IPS-15b (cell line): ENCODE results near the gene DUSP16.

Experiments used
- H3K27me3 ChIP-seq: one replicate; pipeline ENCODE4 v1.6.1; 2013; ENCODE audit warnings: low read length; ENCODE audit not compliant: control insufficient read depth, insufficient read depth
- H3K36me3 ChIP-seq: one replicate; pipeline ENCODE4 v1.6.1; 2013; ENCODE audit warnings: low read length; ENCODE audit not compliant: control insufficient read depth, insufficient read depth
- H3K4me1 ChIP-seq: one replicate; pipeline ENCODE4 v1.6.1; 2013; ENCODE audit warnings: mild to moderate bottlenecking, low read length; ENCODE audit not compliant: control insufficient read depth, insufficient read depth
- H3K4me3 ChIP-seq: one replicate; pipeline ENCODE4 v1.5.1; 2013; ENCODE audit warnings: low read depth, low read length
- H3K9ac ChIP-seq: one replicate; pipeline ENCODE4 v1.6.1; 2013; ENCODE audit warnings: low read depth, mild to moderate bottlenecking, low read length
- H3K9me3 ChIP-seq: one replicate; pipeline ENCODE4 v1.6.1; 2013; ENCODE audit warnings: mild to moderate bottlenecking, low read length; ENCODE audit not compliant: control insufficient read depth, insufficient read depth

DUSP16 gene

DNA sequence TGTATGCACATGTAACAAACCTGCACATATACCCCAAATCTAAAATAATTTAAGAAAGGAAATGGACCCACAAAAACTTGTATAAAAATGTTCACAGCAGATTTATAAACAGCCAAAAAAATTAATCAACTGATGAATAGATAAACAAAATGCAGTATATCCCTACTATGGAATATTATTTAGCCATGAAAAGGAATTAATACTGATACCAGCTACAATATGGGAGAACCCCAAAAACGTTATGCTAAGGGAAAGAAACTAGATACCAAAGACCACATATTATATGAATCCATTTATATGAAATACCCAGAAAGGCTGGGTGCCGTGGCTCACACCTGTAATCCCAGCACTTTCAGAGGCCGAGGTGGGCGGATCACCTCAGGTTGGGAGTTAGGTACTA lies 20.9 kb downstream of the DUSP16 start:
- Histone ChIP-seq H3K9ac (no peak overlapping the region), H3K4me3 (no peak overlapping the region), H3K36me3 (peaks cover 2% of the 10 kb centered on the region), H3K27me3 (no peaks in the 10 kb centered on the region), H3K9me3 (no peaks in the 10 kb centered on the region), H3K4me1 (peaks cover 7% of the 10 kb centered on the region)

DNA sequence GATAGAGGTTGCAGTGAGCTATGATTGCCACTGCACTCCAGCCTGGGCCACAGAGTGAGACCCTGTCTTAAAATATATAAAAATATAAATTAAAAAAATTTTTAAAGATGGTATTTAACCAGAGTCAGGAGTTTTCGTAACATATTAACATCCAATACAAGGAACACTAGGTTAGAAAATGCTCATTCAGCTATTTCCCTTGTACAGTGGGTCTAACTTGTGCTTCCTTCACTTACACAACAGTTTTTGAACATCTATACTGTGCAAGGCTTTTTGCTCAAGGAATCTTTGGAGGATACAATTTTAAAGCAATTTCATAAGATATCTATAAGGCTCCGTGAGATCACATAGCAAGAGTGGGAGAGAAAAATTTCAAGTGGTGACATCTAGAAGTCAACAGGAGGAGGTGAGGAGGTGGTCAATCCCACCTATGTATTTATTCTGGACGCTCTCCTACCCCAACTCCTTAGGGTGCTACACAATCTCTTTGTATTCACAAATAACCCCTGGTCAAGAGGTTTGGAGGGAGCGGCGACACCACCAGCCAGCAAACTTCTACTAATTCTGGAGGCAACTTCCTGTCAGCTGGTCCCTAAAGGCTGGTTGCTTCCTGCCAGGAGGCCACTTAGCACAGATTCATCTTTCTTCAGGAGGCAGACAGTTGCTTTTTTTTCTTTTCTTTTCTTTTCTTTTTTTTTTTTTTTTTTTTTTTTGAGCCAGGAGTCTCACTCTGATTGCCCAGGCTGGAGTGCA lies 22.2 kb downstream of the DUSP16 start:
- Histone ChIP-seq H3K9me3 (no peaks in the 10 kb centered on the region), H3K27me3 (no peaks in the 10 kb centered on the region), H3K9ac (no peak overlapping the region), H3K36me3 (peaks cover 2% of the 10 kb centered on the region), H3K4me1 (peaks cover 7% of the 10 kb centered on the region), H3K4me3 (no peak overlapping the region)

GRCh38 chr12:12539028-12539810 lies 23.4 kb downstream of the DUSP16 start:
- peaks cover 10% of the 10 kb centered on the region for H3K4me1 ChIP-seq
- H3K36me3 ChIP-seq, result peaks cover 2% of the 10 kb centered on the region
- H3K9ac ChIP-seq, result no peak overlapping the region
- no peaks in the 10 kb centered on the region for H3K27me3 ChIP-seq
- H3K4me3 ChIP-seq, result no peak overlapping the region
- H3K9me3 ChIP-seq, result no peaks in the 10 kb centered on the region

DNA sequence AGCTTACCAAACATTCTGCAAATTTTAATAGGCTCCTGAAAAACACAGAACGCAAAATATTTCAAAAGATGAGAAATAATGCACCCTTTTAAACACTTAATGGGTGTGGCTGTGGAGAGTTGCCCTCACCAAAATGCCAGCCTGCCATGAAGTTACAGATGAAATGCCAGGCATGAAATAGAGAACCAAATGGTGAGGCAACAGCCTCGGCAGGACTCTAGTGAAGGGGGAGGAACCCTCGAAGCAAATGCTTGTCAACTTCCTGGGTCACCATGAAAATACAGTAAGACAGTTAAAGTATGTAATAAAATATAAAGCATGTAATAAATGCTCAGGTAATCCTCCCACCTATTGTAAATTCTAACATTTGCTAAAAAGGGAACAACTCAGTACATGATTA lies 24.1 kb downstream of the DUSP16 start:
- Histone ChIP-seq H3K9me3 (no peaks in the 10 kb centered on the region), H3K4me3 (no peak overlapping the region), H3K4me1 (peaks cover 17% of the 10 kb centered on the region), H3K27me3 (no peaks in the 10 kb centered on the region), H3K36me3 (peaks cover 2% of the 10 kb centered on the region), H3K9ac (no peak overlapping the region)

GRCh38 chr12:12537421-12537820 lies 25.2 kb downstream of the DUSP16 start:
- H3K9me3 ChIP-seq, result no peaks in the 10 kb centered on the region
- no peak overlapping the region for H3K4me3 ChIP-seq
- H3K9ac ChIP-seq, result no peak overlapping the region
- H3K36me3 ChIP-seq, result no peaks in the 10 kb centered on the region
- peaks cover 18% of the 10 kb centered on the region for H3K4me1 ChIP-seq
- no peaks in the 10 kb centered on the region for H3K27me3 ChIP-seq

DNA sequence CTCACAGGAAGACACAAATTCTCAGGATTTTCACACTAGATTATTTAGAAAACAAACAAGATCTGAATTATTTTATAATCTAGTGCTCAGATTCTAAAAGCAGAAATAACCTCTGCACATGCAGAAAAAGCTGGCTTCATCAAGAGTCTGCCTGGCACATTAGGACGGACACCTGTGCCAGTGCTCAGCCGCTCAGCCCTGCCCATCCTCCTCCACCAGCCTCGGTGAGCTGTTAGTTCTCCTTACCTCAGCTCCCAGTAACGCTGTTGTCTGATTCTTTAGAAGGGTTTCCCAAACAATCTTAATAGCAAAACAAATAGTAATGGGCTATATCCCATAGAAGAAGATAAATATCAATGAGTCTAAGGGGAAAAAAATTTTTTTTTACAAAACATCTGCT lies 27.7 kb downstream of the DUSP16 start:
- Histone ChIP-seq H3K9ac (no peak overlapping the region), H3K4me1 (peaks cover 18% of the 10 kb centered on the region), H3K9me3 (no peaks in the 10 kb centered on the region), H3K27me3 (no peaks in the 10 kb centered on the region), H3K4me3 (no peak overlapping the region), H3K36me3 (no peaks in the 10 kb centered on the region)

- H3K4me3 ChIP-seq, result no peak overlapping the region
- H3K4me1 ChIP-seq, result peaks cover 16% of the 10 kb centered on the region
- H3K9ac ChIP-seq, result no peak overlapping the region
- H3K9me3 ChIP-seq, result no peaks in the 10 kb centered on the region
- no peaks in the 10 kb centered on the region for H3K36me3 ChIP-seq
- H3K27me3 ChIP-seq, result no peaks in the 10 kb centered on the region
These were observed 28.3 kb downstream of the DUSP16 start for GRCh38 chr12:12534166-12534866.

- Histone ChIP-seq H3K9me3 (no peaks in the 10 kb centered on the region), H3K4me3 (no peak overlapping the region), H3K9ac (no peak overlapping the region), H3K36me3 (no peaks in the 10 kb centered on the region), H3K27me3 (no peaks in the 10 kb centered on the region), H3K4me1 (peaks cover 14% of the 10 kb centered on the region)
These were observed 29.3 kb downstream of the DUSP16 start for GRCh38 chr12:12533238-12533829.

DNA sequence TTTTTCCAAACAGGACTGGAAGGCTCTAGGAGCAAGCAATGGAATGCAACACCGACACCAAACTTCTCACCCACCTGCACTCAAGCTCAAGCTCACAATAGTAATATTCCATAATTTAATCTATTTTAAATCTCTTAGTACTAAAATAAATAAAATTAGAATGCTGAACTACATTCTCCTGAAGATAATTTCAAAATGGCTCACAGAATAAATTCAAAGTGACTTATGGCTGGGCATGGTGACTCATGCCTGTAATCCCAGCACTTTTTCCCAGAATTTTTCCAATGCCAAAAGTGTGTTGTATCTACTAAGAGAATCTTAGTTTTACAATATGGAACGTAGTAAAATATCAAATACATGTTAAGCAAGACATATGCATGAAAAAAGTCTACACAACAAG lies 31.5 kb downstream of the DUSP16 start:
- Histone ChIP-seq H3K4me3 (no peak overlapping the region), H3K9ac (no peak overlapping the region), H3K4me1 (peaks cover 27% of the 10 kb centered on the region), H3K36me3 (no peaks in the 10 kb centered on the region), H3K9me3 (no peaks in the 10 kb centered on the region), H3K27me3 (no peaks in the 10 kb centered on the region)

- Histone ChIP-seq H3K4me1 (peaks cover 27% of the 10 kb centered on the region), H3K4me3 (no peak overlapping the region), H3K36me3 (no peaks in the 10 kb centered on the region), H3K27me3 (no peaks in the 10 kb centered on the region), H3K9ac (no peak overlapping the region), H3K9me3 (no peaks in the 10 kb centered on the region)
These were observed 32.8 kb downstream of the DUSP16 start for GRCh38 chr12:12529783-12530421.
